K562 (cell line): Measurements from ENCODE around the gene TAL1. TPM values are rescaled to one million over a fixed set of nuclear protein-coding genes. Genes with fewer than 3 reads are reported as not detected.

Source experiments
- CBX3 ChIP-seq, 2 experiments: IDR thresholded peaks; 1 replicate in 1 of 2; 2 replicates in 1 of 2; pipeline ENCODE4 v1.6.1; 2012; ENCODE audit warnings: inconsistent platforms in 2 of 2, low read length in 2 of 2, borderline replicate concordance in 1 of 2, control low read depth in 1 of 2
- DMBX1 ChIP-seq: fragments of 250-450 bp; sonication (Bioruptor Pico); IDR thresholded peaks from 2 replicates; pipeline ENCODE4 v1.8.0; 2022; ENCODE audit warnings: inconsistent platforms, mild to moderate bottlenecking, moderate library complexity, borderline replicate concordance
- JUND ChIP-seq, 2 experiments: IDR thresholded peaks; 2 replicates in 1 of 2; 3 replicates in 1 of 2; pipeline ENCODE4 v1.6.1; 2011; ENCODE audit warnings: borderline replicate concordance in 2 of 2, low read depth in 2 of 2, low read length in 2 of 2, improper control_type of control experiment in 1 of 2, missing biosample characterization in 1 of 2, missing genetic modification characterization in 1 of 2, missing genetic modification reagents in 1 of 2
- KHSRP ChIP-seq: fragments of 450-650 bp; IDR thresholded peaks from 2 replicates; pipeline ENCODE4 v1.6.1; 2017
- MAFG ChIP-seq: fragments of 450-650 bp; conservative IDR thresholded peaks from 2 replicates; pipeline ENCODE4 v1.6.1; 2016; ENCODE audit warnings: missing genetic modification characterization, missing compliant biosample characterization
- MCM5 ChIP-seq: fragments of 450-650 bp; IDR thresholded peaks from 2 replicates; pipeline ENCODE4 v1.6.1; 2016; ENCODE audit warnings: low read depth
- MIER1 ChIP-seq: fragments of 450-650 bp; IDR thresholded peaks from 2 replicates; pipeline ENCODE4 v1.6.1; 2016; ENCODE audit warnings: antibody characterized with exemption, mild to moderate bottlenecking, low read depth
- MITF ChIP-seq: IDR thresholded peaks from 2 replicates; pipeline ENCODE4 v1.6.1; 2014; ENCODE audit warnings: antibody characterized with exemption
- MTA1 ChIP-seq: fragments of 450-650 bp; IDR thresholded peaks from 2 replicates; pipeline ENCODE4 v1.6.1; 2017; ENCODE audit warnings: borderline replicate concordance
- MYNN ChIP-seq, 2 experiments: sonication (generic); formaldehyde crosslinking in 1 of 2; IDR thresholded peaks; 2 replicates each; pipeline versions ENCODE4 v1.5.0 to v1.6.1; 2016 to 2020; ENCODE audit warnings: antibody characterized with exemption in 1 of 2, missing genetic modification reagents in 1 of 2
- PRPF4 ChIP-seq: fragments of 200-400 bp; formaldehyde crosslinking; IDR thresholded peaks from one replicate; pipeline ENCODE4 v1.6.1; 2017; ENCODE audit warnings: low read length, low read depth, mild to moderate bottlenecking; ENCODE audit not compliant: insufficient read depth, poor library complexity, severe bottlenecking
- PTTG1 ChIP-seq: fragments of 450-650 bp; IDR thresholded peaks from 2 replicates; pipeline ENCODE4 v1.6.1; 2016; ENCODE audit warnings: low read depth, mild to moderate bottlenecking, missing genetic modification characterization, missing compliant biosample characterization
- RCOR1 ChIP-seq, 2 experiments: IDR thresholded peaks; 2 replicates each; pipeline ENCODE4 v1.6.1; 2012; ENCODE audit warnings: low read depth in 2 of 2, low read length in 2 of 2, borderline replicate concordance in 1 of 2, improper control_type of control experiment in 1 of 2
- RERE ChIP-seq: sonication (generic); formaldehyde crosslinking; IDR thresholded peaks from 2 replicates; pipeline ENCODE4 v1.8.0; 2023; ENCODE audit warnings: missing genetic modification reagents, mild to moderate bottlenecking, borderline replicate concordance
- SREBF1 ChIP-seq: fragments of 150-350 bp; IDR thresholded peaks from 2 replicates; pipeline ENCODE4 v1.6.1; 2014; ENCODE audit warnings: antibody characterized with exemption, low read depth, low read length, borderline replicate concordance
- SRF ChIP-seq, 2 experiments: fragments of 250-450, 450-650 bp in 1 of 2; sonication (Bioruptor Pico) in 1 of 2; sonication (generic) in 1 of 2; formaldehyde crosslinking; IDR thresholded peaks; 2 replicates each; pipeline versions ENCODE4 v1.5.0 to v1.5.1; 2020 to 2022; ENCODE audit warnings: mild to moderate bottlenecking in 1 of 2, missing genetic modification reagents in 1 of 2
- THRAP3 ChIP-seq: fragments of 450-650 bp; IDR thresholded peaks from 2 replicates; pipeline ENCODE4 v1.6.1; 2016; ENCODE audit warnings: mild to moderate bottlenecking, inconsistent platforms, borderline replicate concordance
- ZNF12 ChIP-seq: sonication (generic); formaldehyde crosslinking; IDR thresholded peaks from 2 replicates; pipeline ENCODE4 v1.4.0; 2020; ENCODE audit warnings: mild to moderate bottlenecking, missing genetic modification reagents
- ZNF778 ChIP-seq: fragments of 450-650 bp; formaldehyde crosslinking; IDR thresholded peaks from 2 replicates; pipeline ENCODE4 v1.4.0; 2020; ENCODE audit warnings: mild to moderate bottlenecking, moderate library complexity
- polyA plus RNA-seq, 8 experiments: library from polyadenylated mRNA; depleted of rRNA in 4 of 8; stranded (reverse) in 5 of 8; unstranded in 3 of 8; fragments of >200 nt; fragmentation: Nextera tagmentation in 2 of 8; fragmentation: Illumina TruSeq in 1 of 8; extraction: Ambion mirVana in 2 of 8; extraction: Trizol in 1 of 8; gene quantifications; 2 replicates each; pipeline versions ENCODE4 v1.2.1 to v1.2.3, GENCODE V29; 2011 to 2014; ENCODE audit warnings: inconsistent platforms in 1 of 8, missing spikeins in 1 of 8
- total RNA-seq, 7 experiments: library from RNA; depleted of rRNA in 6 of 7; stranded (reverse); fragments of >200 nt in 6 of 7; fragmentation: Illumina TruSeq in 2 of 7; extraction: Trizol in 2 of 7; gene quantifications; 2 replicates each; pipeline versions ENCODE4 v1.2.1 to v1.2.3, GENCODE V29; 2011 to 2021; ENCODE audit warnings: low replicate concordance in 1 of 7
- TF ChIP-seq, protein P1 (sequence below): sonication (generic); formaldehyde crosslinking; IDR thresholded peaks from 2 replicates; pipeline ENCODE4 v1.8.0; 2022; ENCODE audit warnings: mild to moderate bottlenecking, missing genetic modification reagents

The TAL1 gene
- total and polyA plus RNA-seq, 9 of the 15 experiments (the other 6 are each of a cell fraction or from before 2014, with no cell fraction given) = 18.5 to 106 (median 59.7) TPM

DNA sequence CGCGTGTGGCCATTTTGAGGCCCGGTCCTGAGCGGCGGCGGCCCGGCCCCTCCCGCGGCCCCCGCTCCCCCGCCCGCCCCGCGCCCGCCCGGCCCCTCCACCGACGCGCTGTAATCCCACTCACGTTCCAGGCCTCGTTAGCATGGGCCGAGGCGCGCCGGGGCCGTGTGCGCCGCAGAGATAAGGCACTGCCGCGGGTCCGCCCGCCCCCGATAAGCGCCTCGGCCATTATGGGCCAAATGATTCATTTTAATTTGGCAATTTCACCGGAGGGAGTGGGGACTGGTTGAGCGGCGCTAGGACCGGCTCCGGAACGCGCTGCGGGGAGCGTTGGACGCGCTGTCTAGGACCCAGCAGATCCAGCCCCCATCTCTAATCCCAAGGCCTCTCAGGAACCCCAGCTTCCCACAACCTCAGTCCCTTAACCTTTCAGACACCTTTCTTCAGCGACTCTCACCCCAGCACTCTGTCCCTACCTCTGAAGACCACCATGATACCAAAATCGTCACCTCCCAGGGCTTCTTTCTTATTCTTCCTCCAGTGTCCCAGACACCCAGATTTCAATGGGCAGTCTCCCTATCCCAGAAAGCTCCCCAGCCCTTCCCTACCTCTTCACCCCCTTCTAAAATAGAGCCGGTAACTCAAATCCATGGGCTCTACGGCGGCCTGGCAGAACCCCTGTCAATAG lies at the start of gene TAL1 (continued):
- no peak for TF ChIP-seq RERE (CRISPR knock-in tag)
- peak; percentile 64; the same call in 1 of the 2 replicates for TF ChIP-seq MIER1
- TF ChIP-seq, protein P1, sequence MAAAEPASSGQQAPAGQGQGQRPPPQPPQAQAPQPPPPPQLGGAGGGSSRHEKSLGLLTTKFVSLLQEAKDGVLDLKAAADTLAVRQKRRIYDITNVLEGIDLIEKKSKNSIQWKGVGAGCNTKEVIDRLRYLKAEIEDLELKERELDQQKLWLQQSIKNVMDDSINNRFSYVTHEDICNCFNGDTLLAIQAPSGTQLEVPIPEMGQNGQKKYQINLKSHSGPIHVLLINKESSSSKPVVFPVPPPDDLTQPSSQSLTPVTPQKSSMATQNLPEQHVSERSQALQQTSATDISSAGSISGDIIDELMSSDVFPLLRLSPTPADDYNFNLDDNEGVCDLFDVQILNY = no peak
- TF ChIP-seq KHSRP = peak; percentile 83
- peak; percentile 46; the same call in 1 of the 2 replicates for TF ChIP-seq ZNF12 (CRISPR knock-in tag)
- no peak for TF ChIP-seq THRAP3
- TF ChIP-seq DMBX1 (CRISPR knock-in tag) = peak; percentile 81; the same call in 1 of the 2 replicates
- TF ChIP-seq CBX3 (IDR thresholded peaks at IDR 0.05; ENCODE audit: borderline replicate concordance in 1 of 2, low read length in 2 of 2) = no peak
- peak; percentile 77 for TF ChIP-seq MTA1
- no peak for TF ChIP-seq SRF (CRISPR knock-in tag; IDR thresholded peaks at IDR 0.05)
- no peak for TF ChIP-seq SREBF1
- peak; percentile 92 for TF ChIP-seq JUND (IDR thresholded peaks at IDR 0.05; ENCODE audit: borderline replicate concordance, low read depth, low read length)
- TF ChIP-seq JUND (tag; IDR thresholded peaks at IDR 0.05; ENCODE audit: borderline replicate concordance, low read depth, low read length) = peak; percentile 55; the same call in 1 of the 3 replicates
- no peak for TF ChIP-seq PTTG1 (tag)
- no peak for TF ChIP-seq MAFG (tag)
- no peak for TF ChIP-seq ZNF778 (CRISPR knock-in tag)
- no peak for TF ChIP-seq PRPF4
- TF ChIP-seq RCOR1 (IDR thresholded peaks at IDR 0.05; ENCODE audit: borderline replicate concordance in 1 of 2, low read depth in 2 of 2, low read length in 2 of 2) = peak; percentile 67 to 98
- no peak for TF ChIP-seq MCM5
- peak; percentile 74 for TF ChIP-seq MYNN (IDR thresholded peaks at IDR 0.05)
- no peak for TF ChIP-seq MYNN (CRISPR knock-in tag; IDR thresholded peaks at IDR 0.05)
- peak; percentile 35; the same call in 1 of the 2 replicates for TF ChIP-seq MITF
